ENCODE results near the gene GPR139.

GRCh38 chr16:20045886-20046285 is 27.8 kb downstream of the GPR139 start:
- TF ChIP-seq, protein P1, sequence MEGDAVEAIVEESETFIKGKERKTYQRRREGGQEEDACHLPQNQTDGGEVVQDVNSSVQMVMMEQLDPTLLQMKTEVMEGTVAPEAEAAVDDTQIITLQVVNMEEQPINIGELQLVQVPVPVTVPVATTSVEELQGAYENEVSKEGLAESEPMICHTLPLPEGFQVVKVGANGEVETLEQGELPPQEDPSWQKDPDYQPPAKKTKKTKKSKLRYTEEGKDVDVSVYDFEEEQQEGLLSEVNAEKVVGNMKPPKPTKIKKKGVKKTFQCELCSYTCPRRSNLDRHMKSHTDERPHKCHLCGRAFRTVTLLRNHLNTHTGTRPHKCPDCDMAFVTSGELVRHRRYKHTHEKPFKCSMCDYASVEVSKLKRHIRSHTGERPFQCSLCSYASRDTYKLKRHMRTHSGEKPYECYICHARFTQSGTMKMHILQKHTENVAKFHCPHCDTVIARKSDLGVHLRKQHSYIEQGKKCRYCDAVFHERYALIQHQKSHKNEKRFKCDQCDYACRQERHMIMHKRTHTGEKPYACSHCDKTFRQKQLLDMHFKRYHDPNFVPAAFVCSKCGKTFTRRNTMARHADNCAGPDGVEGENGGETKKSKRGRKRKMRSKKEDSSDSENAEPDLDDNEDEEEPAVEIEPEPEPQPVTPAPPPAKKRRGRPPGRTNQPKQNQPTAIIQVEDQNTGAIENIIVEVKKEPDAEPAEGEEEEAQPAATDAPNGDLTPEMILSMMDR (IDR thresholded peaks at IDR 0.05) = no peak
- no peak for TF ChIP-seq POLR2A (IDR thresholded peaks at IDR 0.05)
